ENCODE measurements around the gene STX16. TPM values are rescaled to one million over a fixed set of nuclear protein-coding genes. Genes with fewer than 3 reads are reported as not detected.

STX16 gene
- total RNA-seq, 1 donor from 2014 or later: 32.4 TPM

- Histone ChIP-seq H3K27me3 (ENCODE audit: control insufficient read depth in 3 of 3, insufficient read depth in 3 of 3, low read length in 3 of 3) (no peaks in the 10 kb centered on the region), H3K4me1 (ENCODE audit: control insufficient read depth in 3 of 3, insufficient read depth in 3 of 3, low read length in 3 of 3) (peaks cover under 1 to 2% (median under 1%) of the 10 kb centered on the region in 3 donors), H3K27ac (ENCODE audit: low read depth, low read length) (no peak overlapping the region), H3K4me3 (ENCODE audit: low read length in 3 of 3) (no peak overlapping the region), H3K9me3 (ENCODE audit: control insufficient read depth in 3 of 3, low read length in 3 of 3) (no peaks in the 10 kb centered on the region), H3K9ac (ENCODE audit: low read depth in 1 of 3, low read length in 3 of 3) (no peak overlapping the region), H3K36me3 (ENCODE audit: control insufficient read depth in 3 of 3, insufficient read depth in 3 of 3, low read length in 3 of 3) (peaks cover 40 to 59% (median 55%) of the 10 kb centered on the region in 3 donors)
These were observed 19.6 kb downstream of the STX16 start for GRCh38 chr20:58670659-58671058.

GRCh38 chr20:58673119-58673518, 22.0 kb downstream of the STX16 start:
- H3K9me3 ChIP-seq (ENCODE audit: control insufficient read depth in 3 of 3, low read length in 3 of 3): no peaks in the 10 kb centered on the region
- H3K36me3 ChIP-seq (ENCODE audit: control insufficient read depth in 3 of 3, insufficient read depth in 3 of 3, low read length in 3 of 3): peaks cover 41 to 67% (median 59%) of the 10 kb centered on the region in 3 donors
- H3K9ac ChIP-seq (ENCODE audit: low read depth in 1 of 3, low read length in 3 of 3): no peak overlapping the region
- no peak overlapping the region for H3K4me3 ChIP-seq (ENCODE audit: low read length in 3 of 3)
- no peaks in the 10 kb centered on the region for H3K27me3 ChIP-seq (ENCODE audit: control insufficient read depth in 3 of 3, insufficient read depth in 3 of 3, low read length in 3 of 3)
- no peak overlapping the region for H3K27ac ChIP-seq (ENCODE audit: low read depth, low read length)
- no peaks in the 10 kb centered on the region for H3K4me1 ChIP-seq (ENCODE audit: control insufficient read depth in 3 of 3, insufficient read depth in 3 of 3, low read length in 3 of 3)

GRCh38 chr20:58675146-58675584, 24.1 kb downstream of the STX16 start:
- H3K27ac ChIP-seq (ENCODE audit: low read depth, low read length): no peak overlapping the region
- peaks cover 40 to 63% (median 53%) of the 10 kb centered on the region in 3 donors for H3K36me3 ChIP-seq (ENCODE audit: control insufficient read depth in 3 of 3, insufficient read depth in 3 of 3, low read length in 3 of 3)

DNA sequence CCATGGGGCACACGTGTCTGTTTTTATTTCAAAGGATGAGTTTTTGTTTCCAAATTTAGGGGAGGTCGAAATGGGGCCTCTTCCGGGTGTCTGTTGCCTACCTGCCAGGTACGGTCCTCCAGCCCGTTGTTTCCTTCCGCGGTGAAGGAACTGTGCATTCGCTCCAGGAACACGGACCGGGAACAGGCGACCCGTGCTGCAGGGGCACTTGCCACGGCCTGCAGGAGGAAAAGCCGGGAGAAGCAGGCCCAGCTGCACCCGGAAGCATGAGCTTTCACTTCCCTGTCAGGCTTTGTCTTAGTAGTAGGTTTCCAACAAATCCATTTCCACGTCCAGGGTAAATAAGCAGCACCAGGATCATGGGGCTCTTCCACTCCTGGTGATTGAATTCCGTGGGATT, 24.6 kb downstream of the STX16 start:
- no peaks in the 10 kb centered on the region for H3K4me1 ChIP-seq (ENCODE audit: control insufficient read depth in 3 of 3, insufficient read depth in 3 of 3, low read length in 3 of 3)
- H3K9me3 ChIP-seq (ENCODE audit: control insufficient read depth in 3 of 3, low read length in 3 of 3): no peaks in the 10 kb centered on the region
- H3K9ac ChIP-seq (ENCODE audit: low read depth in 1 of 3, low read length in 3 of 3): no peak overlapping the region
- no peak overlapping the region for H3K27ac ChIP-seq (ENCODE audit: low read depth, low read length)
- no peak overlapping the region for H3K4me3 ChIP-seq (ENCODE audit: low read length in 3 of 3)
- no peaks in the 10 kb centered on the region for H3K27me3 ChIP-seq (ENCODE audit: control insufficient read depth in 3 of 3, insufficient read depth in 3 of 3, low read length in 3 of 3)
- peaks cover 39 to 62% (median 52%) of the 10 kb centered on the region in 3 donors for H3K36me3 ChIP-seq (ENCODE audit: control insufficient read depth in 3 of 3, insufficient read depth in 3 of 3, low read length in 3 of 3)

More at GRCh38 chr20:58675146-58675584, 24.1 kb downstream of the STX16 start:
- H3K9ac ChIP-seq (ENCODE audit: low read depth in 1 of 3, low read length in 3 of 3): no peak overlapping the region
- H3K9me3 ChIP-seq (ENCODE audit: control insufficient read depth in 3 of 3, low read length in 3 of 3): no peaks in the 10 kb centered on the region
- H3K4me1 ChIP-seq (ENCODE audit: control insufficient read depth in 3 of 3, insufficient read depth in 3 of 3, low read length in 3 of 3): no peaks in the 10 kb centered on the region
- no peaks in the 10 kb centered on the region for H3K27me3 ChIP-seq (ENCODE audit: control insufficient read depth in 3 of 3, insufficient read depth in 3 of 3, low read length in 3 of 3)
- H3K4me3 ChIP-seq (ENCODE audit: low read length in 3 of 3): no peak overlapping the region

DNA sequence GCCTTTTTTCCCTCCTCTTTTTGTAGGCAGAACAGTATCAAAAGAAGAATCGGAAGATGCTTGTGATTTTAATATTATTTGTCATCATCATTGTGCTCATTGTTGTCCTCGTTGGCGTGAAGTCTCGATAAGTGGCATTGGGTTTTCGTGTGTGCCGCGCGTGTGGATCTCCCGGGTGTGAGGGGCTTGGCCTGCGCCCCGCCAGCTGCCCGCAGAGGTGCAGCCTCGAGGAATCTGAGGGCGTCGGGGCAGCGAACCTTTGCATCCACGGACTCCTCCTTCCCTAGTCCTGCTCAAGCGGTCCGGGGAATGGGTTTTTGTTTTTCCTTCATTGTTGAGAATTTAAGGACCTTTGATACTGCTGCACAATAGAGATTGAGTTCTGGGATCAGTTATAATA, 25.1 kb downstream of the STX16 start:
- Histone ChIP-seq H3K9ac (ENCODE audit: low read depth in 1 of 3, low read length in 3 of 3) (no peak overlapping the region), H3K4me3 (ENCODE audit: low read length in 3 of 3) (no peak overlapping the region), H3K36me3 (ENCODE audit: control insufficient read depth in 3 of 3, insufficient read depth in 3 of 3, low read length in 3 of 3) (peaks cover 34 to 56% (median 47%) of the 10 kb centered on the region in 3 donors), H3K4me1 (ENCODE audit: control insufficient read depth in 3 of 3, insufficient read depth in 3 of 3, low read length in 3 of 3) (no peaks in the 10 kb centered on the region), H3K27me3 (ENCODE audit: control insufficient read depth in 3 of 3, insufficient read depth in 3 of 3, low read length in 3 of 3) (no peaks in the 10 kb centered on the region), H3K9me3 (ENCODE audit: control insufficient read depth in 3 of 3, low read length in 3 of 3) (no peaks in the 10 kb centered on the region), H3K27ac (ENCODE audit: low read depth, low read length) (no peak overlapping the region)

GRCh38 chr20:58677079-58677604, 26.1 kb downstream of the STX16 start:
- Histone ChIP-seq H3K4me3 (ENCODE audit: low read length in 3 of 3) (no peak overlapping the region), H3K9me3 (ENCODE audit: control insufficient read depth in 3 of 3, low read length in 3 of 3) (no peaks in the 10 kb centered on the region), H3K27me3 (ENCODE audit: control insufficient read depth in 3 of 3, insufficient read depth in 3 of 3, low read length in 3 of 3) (no peaks in the 10 kb centered on the region), H3K9ac (ENCODE audit: low read depth in 1 of 3, low read length in 3 of 3) (no peak overlapping the region), H3K27ac (ENCODE audit: low read depth, low read length) (no peak overlapping the region), H3K36me3 (ENCODE audit: control insufficient read depth in 3 of 3, insufficient read depth in 3 of 3, low read length in 3 of 3) (peaks cover 34 to 56% (median 45%) of the 10 kb centered on the region in 3 donors), H3K4me1 (ENCODE audit: control insufficient read depth in 3 of 3, insufficient read depth in 3 of 3, low read length in 3 of 3) (no peaks in the 10 kb centered on the region)

DNA sequence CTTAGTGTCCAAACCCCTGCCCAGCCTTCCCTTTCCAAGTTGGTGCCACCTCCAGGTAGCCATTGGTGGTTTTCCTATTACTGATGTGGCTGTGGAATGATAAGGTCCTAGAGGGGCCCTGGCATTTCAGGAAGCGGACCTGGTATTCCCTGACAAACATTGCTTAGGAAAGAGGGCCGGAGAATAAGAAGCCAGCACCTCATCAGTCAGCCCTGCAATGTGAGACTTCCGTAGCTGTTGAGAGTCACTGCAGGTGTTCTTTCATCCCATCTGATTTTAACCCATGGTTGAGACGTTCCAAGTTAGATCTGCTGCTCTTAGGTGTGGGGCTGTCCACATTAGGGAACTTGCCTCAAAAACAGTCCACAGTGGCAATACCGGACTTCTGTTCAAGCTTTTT, 26.7 kb downstream of the STX16 start:
- Histone ChIP-seq H3K36me3 (ENCODE audit: control insufficient read depth in 3 of 3, insufficient read depth in 3 of 3, low read length in 3 of 3) (peaks cover 34 to 51% (median 43%) of the 10 kb centered on the region in 3 donors), H3K9ac (ENCODE audit: low read depth in 1 of 3, low read length in 3 of 3) (no peak overlapping the region), H3K27me3 (ENCODE audit: control insufficient read depth in 3 of 3, insufficient read depth in 3 of 3, low read length in 3 of 3) (no peaks in the 10 kb centered on the region), H3K4me3 (ENCODE audit: low read length in 3 of 3) (no peak overlapping the region), H3K27ac (ENCODE audit: low read depth, low read length) (no peak overlapping the region), H3K4me1 (ENCODE audit: control insufficient read depth in 3 of 3, insufficient read depth in 3 of 3, low read length in 3 of 3) (no peaks in the 10 kb centered on the region), H3K9me3 (ENCODE audit: control insufficient read depth in 3 of 3, low read length in 3 of 3) (no peaks in the 10 kb centered on the region)

- no peak overlapping the region for H3K27ac ChIP-seq (ENCODE audit: low read depth, low read length)
- no peaks in the 10 kb centered on the region for H3K27me3 ChIP-seq (ENCODE audit: control insufficient read depth in 3 of 3, insufficient read depth in 3 of 3, low read length in 3 of 3)
- no peak overlapping the region for H3K4me3 ChIP-seq (ENCODE audit: low read length in 3 of 3)
- H3K4me1 ChIP-seq (ENCODE audit: control insufficient read depth in 3 of 3, insufficient read depth in 3 of 3, low read length in 3 of 3): no peaks in the 10 kb centered on the region
- peaks cover 28 to 41% (median 33%) of the 10 kb centered on the region in 3 donors for H3K36me3 ChIP-seq (ENCODE audit: control insufficient read depth in 3 of 3, insufficient read depth in 3 of 3, low read length in 3 of 3)
- H3K9me3 ChIP-seq (ENCODE audit: control insufficient read depth in 3 of 3, low read length in 3 of 3): no peaks in the 10 kb centered on the region
- no peak overlapping the region for H3K9ac ChIP-seq (ENCODE audit: low read depth in 1 of 3, low read length in 3 of 3)
These were observed 27.7 kb downstream of the STX16 start for GRCh38 chr20:58678806-58679205.

GRCh38 chr20:58682656-58683531, 31.8 kb downstream of the STX16 start:
- no peak overlapping the region for H3K9ac ChIP-seq (ENCODE audit: low read depth in 1 of 3, low read length in 3 of 3)
- H3K27me3 ChIP-seq (ENCODE audit: control insufficient read depth in 3 of 3, insufficient read depth in 3 of 3, low read length in 3 of 3): no peaks in the 10 kb centered on the region
- H3K27ac ChIP-seq (ENCODE audit: low read depth, low read length): no peak overlapping the region
- H3K9me3 ChIP-seq (ENCODE audit: control insufficient read depth in 3 of 3, low read length in 3 of 3): no peaks in the 10 kb centered on the region
- H3K36me3 ChIP-seq (ENCODE audit: control insufficient read depth in 3 of 3, insufficient read depth in 3 of 3, low read length in 3 of 3): peaks cover 13 to 14% (median 14%) of the 10 kb centered on the region in 3 donors
- no peaks in the 10 kb centered on the region for H3K4me1 ChIP-seq (ENCODE audit: control insufficient read depth in 3 of 3, insufficient read depth in 3 of 3, low read length in 3 of 3)
- no peak overlapping the region for H3K4me3 ChIP-seq (ENCODE audit: low read length in 3 of 3)

GRCh38 chr20:58684291-58684690, 33.2 kb downstream of the STX16 start:
- Histone ChIP-seq H3K27ac (ENCODE audit: low read depth, low read length) (no peak overlapping the region), H3K4me3 (ENCODE audit: low read length in 3 of 3) (no peak overlapping the region), H3K36me3 (ENCODE audit: control insufficient read depth in 3 of 3, insufficient read depth in 3 of 3, low read length in 3 of 3) (peaks cover 7 to 9% (median 8%) of the 10 kb centered on the region in 3 donors), H3K27me3 (ENCODE audit: control insufficient read depth in 3 of 3, insufficient read depth in 3 of 3, low read length in 3 of 3) (no peaks in the 10 kb centered on the region), H3K9ac (ENCODE audit: low read depth in 1 of 3, low read length in 3 of 3) (no peak overlapping the region), H3K9me3 (ENCODE audit: control insufficient read depth in 3 of 3, low read length in 3 of 3) (no peaks in the 10 kb centered on the region), H3K4me1 (ENCODE audit: control insufficient read depth in 3 of 3, insufficient read depth in 3 of 3, low read length in 3 of 3) (peaks cover 6 to 10% (median 7%) of the 10 kb centered on the region in 3 donors)

Data from skeletal muscle tissue (tissue), 4 donors.